NCI-H1436 (cell line): ENCODE measurements around the gene SPIN1.

ENCODE experiments used
- DNase-seq: peaks from one replicate; lab custom pipeline; 2025; lab: John Stamatoyannopoulos, UW

Gene SPIN1

DNA sequence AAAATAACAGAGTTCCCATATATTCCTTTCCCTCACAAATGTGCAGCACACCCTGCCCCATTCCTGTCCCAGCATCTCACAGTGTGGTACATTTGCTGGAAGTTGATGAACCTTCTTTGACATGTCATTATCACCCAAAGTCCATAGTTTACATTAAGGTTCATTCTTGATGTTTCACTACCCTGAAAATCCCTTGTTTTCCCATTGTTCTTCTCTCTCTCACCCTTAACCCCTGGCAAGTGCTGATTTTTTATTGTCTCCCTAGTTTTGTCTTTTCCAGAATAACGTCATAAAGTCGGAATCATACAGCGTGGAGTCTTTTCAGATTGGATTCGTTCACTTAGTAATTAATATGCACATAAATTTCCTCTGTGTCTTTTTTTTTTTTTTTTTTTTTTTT is 48.1 kb downstream of the SPIN1 start:
- no peak for DNase-seq

GRCh38 chr9:88437210-88438146 is 49.2 kb downstream of the SPIN1 start:
- DNase-seq = no peak

DNA sequence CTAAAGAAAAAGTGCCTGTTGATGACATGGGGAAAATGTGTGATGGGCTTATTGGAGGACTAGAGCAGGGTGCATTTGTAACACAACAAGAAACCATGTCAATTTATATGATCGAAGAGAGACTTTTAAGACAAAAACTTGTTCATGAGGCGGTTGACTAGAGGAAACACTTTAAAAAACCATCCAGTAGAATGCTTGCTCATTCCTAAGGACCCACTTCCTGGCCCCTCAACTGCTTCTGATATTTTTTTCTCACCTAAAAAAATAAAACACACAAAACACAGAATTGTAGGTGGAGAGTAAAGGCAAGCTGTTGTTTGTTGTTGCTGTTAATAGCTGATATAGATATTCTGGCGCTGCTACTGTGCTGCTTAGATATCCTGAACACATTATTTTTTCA is 50.6 kb downstream of the SPIN1 start:
- no peak for DNase-seq

DNA sequence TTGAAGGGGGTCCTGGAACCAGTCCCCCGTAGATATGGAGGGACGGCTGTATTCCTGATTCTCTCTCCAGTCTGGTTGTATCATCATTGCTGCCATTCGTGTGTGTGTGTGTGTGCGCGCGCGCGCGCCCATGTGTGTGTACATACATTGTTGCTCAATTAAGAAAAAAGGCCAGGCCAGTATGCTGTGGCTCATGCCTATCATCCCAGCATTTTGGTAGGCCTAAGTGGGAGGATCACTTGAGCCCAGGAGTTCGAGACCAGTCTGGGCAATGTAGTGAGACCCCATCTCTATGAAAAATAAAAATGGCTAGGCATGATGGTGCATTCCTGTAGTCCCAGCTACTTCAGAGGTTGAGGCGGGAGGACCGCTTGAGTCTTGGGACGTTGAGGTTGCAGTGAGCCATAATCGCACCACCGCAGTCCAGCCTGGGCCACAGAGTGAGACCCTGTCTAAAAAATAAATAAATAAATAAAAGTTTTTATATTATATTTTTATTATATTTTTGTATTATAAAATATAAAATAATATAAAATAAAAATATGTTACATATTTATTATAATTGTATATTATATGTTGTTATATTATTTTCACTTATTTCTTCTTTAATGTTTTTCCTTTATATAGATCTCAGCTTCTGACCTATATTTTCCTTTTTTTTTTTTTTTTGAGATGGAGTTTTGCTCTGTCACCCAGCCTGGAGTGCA is 53.2 kb downstream of the SPIN1 start:
- no peak for DNase-seq

GRCh38 chr9:88443480-88444113 is 55.4 kb downstream of the SPIN1 start:
- no peak for DNase-seq

DNA sequence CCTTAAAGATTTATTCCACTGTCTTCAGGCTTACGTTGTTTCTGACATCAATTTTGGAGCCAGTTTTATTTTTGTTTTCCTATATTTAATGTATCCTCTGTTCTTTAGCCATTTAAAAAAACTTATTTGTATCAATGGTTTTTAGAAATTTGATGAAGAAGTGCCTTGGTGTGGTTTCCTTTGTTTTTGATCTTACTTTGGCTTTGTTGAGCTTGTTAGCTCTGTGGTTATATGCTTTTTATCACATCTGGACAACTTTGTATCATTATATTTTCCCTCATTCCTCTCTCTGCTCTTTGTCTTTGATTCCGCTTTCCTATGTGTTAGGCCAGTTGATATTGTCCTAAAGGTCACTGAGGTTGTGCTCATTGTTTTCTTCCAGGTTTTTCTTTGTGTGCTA is 58.5 kb downstream of the SPIN1 start:
- DNase-seq = no peak

DNA sequence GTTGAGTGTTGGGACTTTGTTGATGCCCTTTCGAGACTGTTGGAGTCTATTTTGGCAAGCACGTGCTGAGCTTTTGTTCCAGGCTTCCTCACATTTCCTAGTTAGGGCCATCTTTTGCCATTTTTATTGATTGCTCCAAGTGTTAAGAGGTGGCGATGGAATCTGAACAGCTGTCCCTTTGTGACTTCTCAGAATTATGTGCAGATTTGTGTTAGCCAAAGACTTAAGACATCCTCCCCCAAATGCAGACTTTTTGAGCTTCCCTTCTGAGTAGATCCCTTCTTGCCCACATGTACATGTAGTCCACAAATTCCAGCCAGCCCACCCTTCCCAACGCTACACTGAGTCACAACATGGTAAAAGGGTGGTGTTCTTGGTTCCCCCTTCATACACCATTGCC is 59.2 kb downstream of the SPIN1 start:
- DNase-seq = no peak

DNA sequence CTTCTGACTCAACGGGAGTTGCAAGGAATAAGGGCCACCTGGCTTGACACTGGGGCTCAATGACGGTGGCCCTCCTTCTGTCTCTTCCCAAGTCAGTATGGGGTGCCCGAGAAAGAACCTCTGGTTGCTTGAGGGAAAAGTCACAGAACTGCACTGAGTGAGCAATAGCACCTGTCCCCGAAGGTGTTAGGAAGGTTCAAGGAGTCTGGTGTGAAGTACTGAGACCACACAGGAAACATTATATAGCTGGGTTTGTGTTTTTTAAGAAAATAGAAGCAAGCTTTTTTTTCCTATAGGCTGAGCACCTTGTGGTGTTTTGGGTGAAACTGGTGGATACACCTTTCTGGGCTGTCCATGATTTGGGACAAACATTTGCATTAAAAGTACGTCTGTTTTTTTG is 62.9 kb downstream of the SPIN1 start:
- no peak for DNase-seq

DNA sequence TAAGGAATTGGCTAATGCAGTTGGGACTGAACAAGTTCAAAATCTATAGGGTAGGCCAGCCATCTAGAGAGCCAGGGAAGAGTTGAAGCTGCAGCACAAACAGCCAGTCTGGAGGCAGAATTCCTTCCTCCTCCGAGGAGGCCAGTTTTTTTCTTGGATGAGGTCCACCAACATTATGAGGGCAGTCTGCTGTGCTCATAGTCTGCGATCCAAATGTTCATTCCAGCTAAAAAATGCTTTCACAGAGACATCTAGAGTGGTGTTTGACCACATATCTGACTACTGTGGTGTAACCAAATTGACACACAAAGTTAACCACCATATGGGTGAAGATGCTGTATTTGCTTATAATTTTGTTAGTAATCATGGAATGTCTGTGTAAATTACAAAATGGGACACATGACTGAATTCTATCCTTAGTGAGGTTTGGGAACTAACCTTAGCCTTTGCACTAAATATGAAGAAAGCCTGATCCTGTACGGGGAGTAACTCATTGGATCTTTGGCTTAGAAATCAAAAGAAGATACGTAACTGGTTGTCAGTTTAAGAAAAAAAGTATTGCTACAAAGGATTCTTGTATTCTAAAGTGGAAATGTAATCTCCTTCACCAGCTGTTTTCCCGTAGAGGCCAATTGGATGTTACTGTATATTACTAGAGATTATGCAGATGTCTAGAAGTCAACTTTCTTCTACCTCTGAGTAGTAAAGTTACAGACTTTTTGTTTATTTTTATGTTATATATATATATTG is 70.6 kb downstream of the SPIN1 start:
- DNase-seq = no peak

DNA sequence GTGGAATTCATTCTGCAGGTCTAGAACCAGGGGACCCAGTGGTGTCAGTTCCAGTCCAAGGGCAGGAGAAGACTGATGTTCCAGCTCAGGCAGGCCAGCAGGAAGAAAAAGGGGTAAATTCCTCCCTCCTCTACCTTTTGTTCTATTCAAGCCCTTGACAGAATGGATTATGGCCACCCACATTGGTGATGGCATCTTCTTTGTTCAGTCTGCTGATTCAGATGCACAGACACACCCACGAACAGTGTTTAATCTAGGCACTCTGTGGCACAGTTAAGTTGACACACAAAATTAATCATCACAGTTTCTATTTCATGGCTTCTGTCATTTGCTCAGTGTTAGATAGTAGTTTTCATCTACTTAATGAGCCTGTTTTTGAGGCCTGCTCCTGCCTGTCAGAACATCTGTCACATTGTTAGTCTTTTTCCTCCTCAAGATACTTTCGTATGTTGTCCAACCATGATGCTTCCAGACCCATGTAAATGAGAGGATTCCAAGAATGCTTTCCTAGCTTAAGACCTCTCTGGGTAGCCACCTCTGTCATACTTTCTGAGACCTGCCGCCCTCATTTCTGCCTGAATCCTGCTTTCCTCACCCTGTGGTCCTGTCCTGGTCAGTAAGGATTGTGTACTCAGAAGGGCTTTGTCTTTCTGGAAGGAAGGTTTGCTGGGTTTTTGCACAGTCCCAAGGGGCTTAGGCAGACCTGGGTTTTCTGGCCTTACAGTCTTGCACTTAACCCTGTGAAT is 72.5 kb downstream of the SPIN1 start:
- DNase-seq = no peak

- no peak for DNase-seq
Observed at GRCh38 chr9:88462191-88462590, 73.9 kb downstream of the SPIN1 start.

GRCh38 chr9:88464851-88465250 is 76.6 kb downstream of the SPIN1 start:
- DNase-seq = no peak

- no peak for DNase-seq
Observed at GRCh38 chr9:88468226-88468625, 80.0 kb downstream of the SPIN1 start.

- peak; percentile 35 for DNase-seq
Observed at GRCh38 chr9:88476491-88477271, 88.4 kb downstream of the SPIN1 start.

DNA sequence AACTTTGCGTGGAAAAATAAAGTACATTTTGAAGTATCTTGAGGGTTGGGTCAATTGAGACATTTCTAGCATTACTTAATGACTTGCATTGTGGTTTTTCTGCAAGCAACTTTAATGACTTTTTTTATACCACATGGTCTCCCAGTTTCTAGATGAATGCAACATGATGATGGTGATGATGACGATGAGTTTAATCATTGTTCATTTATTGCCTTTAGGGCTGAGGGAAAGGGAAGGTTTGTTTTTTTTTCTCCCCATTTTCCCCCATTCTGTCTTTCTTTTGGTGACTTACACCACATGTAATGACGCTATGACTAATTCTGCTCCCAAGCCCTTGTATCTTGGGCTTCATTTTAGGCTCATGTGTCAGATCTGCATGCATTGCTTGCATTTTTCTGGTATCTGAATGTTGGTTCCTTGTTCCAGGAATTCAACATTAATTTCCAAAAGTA is 89.1 kb downstream of the SPIN1 start:
- no peak for DNase-seq

DNA sequence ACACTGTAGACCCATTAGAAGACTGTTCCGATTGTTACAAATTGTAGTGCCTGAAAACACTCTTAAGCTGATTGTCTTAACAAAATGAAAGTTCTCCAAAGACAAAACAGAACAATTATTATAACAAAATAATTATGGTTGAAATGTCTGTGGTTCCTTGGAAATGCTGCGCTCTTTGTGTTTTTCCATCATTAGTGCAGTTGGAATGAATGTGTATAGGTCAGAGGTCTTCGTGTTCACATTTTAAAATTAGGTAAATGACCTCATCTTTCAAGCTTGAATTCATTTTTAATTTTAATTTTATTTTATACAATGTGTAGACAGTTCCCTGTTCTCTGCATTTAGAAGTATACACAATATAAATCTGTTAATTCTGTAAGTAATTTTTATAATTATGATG is 90.0 kb downstream of the SPIN1 start:
- DNase-seq = no peak

- no peak for DNase-seq
Observed at GRCh38 chr9:88481933-88482332, 93.7 kb downstream of the SPIN1 start.

DNA sequence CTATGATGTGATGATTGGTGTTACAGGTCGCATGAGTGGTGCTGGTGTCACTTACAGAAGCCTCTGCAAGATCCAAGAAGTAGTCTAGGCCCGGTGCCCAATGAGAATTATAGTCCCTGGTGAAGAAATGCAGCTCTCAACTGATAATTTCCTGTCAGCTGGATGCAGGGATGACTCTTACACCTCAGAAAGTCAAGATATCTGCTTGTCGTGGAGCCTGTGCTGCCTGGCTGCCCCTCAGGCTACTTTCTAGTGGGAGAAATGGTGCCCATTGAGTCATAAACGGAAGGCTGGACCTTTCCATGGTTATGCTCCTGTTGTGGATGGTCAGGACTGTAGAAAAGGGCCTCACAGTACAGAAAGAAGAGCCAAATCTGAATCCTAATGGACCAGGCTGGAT is 99.9 kb downstream of the SPIN1 start:
- no peak for DNase-seq

DNA sequence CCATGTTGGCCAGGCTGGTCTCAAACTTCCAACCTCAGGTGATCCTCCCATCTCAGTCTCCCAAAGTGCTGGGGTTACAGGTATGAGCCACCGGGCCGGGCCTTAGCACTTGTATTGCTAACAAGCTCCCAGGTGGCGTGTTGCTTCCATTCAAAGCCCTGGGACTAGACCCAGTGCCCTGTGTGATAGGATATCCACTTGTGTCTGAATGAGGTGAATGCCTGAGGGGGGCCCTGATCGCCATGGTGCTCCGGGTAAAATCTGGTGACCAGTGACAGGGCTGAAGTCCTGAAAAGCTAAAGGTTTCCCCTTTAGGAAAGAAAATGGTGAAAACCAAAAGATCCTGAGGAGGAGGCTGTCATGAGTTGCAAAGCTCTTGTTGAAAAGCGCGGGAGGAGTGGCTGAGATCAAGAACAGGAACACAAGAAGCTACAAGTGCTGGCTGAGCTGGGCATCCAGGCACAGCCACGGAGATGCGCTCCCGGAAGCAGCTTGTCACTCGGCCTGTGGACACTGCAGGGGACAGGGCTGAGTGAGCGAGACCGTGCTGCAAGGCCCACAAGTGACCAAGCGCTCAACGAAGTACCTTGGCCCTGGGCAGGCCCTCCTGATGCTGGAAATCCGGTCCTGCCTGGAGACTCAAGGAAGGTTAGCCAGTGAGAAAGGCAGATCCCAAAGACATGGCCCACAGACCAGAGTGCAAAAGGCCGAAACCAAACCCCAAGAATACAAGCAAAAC is 106.9 kb downstream of the SPIN1 start:
- DNase-seq = no peak

- no peak for DNase-seq
Observed at GRCh38 chr9:88497224-88497623, 109.0 kb downstream of the SPIN1 start.
